Measurements from ENCODE around the gene UBAC2.

DNA sequence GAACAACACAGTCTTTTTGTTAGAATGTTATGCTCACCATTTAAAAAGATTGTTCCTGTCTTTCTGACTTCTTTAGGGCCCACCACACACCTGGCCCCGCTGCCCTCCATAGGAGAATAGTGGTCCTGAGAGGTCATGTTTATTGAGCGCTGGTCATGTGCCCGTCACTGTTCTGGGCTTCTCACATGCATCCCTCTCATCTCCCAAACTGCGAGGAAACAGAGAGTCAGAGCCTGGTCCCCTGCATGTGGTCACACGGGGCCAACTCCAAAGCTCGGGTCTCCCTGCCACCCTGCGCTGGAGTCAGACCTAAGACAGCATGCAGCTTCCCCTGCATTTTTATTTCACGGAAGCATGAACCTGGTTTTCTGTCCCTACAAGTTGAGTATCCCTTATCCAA lies 177.0 kb downstream of the UBAC2 start:
- no peak for TF ChIP-seq EZH2 (IDR thresholded peaks at IDR 0.05; ENCODE audit: low read length, missing control alignments)
- TF ChIP-seq, protein P1, sequence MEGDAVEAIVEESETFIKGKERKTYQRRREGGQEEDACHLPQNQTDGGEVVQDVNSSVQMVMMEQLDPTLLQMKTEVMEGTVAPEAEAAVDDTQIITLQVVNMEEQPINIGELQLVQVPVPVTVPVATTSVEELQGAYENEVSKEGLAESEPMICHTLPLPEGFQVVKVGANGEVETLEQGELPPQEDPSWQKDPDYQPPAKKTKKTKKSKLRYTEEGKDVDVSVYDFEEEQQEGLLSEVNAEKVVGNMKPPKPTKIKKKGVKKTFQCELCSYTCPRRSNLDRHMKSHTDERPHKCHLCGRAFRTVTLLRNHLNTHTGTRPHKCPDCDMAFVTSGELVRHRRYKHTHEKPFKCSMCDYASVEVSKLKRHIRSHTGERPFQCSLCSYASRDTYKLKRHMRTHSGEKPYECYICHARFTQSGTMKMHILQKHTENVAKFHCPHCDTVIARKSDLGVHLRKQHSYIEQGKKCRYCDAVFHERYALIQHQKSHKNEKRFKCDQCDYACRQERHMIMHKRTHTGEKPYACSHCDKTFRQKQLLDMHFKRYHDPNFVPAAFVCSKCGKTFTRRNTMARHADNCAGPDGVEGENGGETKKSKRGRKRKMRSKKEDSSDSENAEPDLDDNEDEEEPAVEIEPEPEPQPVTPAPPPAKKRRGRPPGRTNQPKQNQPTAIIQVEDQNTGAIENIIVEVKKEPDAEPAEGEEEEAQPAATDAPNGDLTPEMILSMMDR (conservative IDR thresholded peaks at IDR 0.05 in 1 of 2, IDR thresholded peaks at IDR 0.05 in 1 of 2; ENCODE audit: low read depth in 1 of 2, low read length in 2 of 2) = no peak

All from fibroblast of lung (primary cell).